GM12874 (cell line): Measurements from ENCODE around the gene NPBWR2.

Experiments
- TF ChIP-seq, protein P1 (sequence below): IDR thresholded peaks from 2 replicates; pipeline ENCODE4 v1.5.1; 2011; ENCODE audit warnings: low read depth, mild to moderate bottlenecking, control low read depth, low read length, moderate library complexity; ENCODE audit not compliant: insufficient read depth

NPBWR2 gene

DNA sequence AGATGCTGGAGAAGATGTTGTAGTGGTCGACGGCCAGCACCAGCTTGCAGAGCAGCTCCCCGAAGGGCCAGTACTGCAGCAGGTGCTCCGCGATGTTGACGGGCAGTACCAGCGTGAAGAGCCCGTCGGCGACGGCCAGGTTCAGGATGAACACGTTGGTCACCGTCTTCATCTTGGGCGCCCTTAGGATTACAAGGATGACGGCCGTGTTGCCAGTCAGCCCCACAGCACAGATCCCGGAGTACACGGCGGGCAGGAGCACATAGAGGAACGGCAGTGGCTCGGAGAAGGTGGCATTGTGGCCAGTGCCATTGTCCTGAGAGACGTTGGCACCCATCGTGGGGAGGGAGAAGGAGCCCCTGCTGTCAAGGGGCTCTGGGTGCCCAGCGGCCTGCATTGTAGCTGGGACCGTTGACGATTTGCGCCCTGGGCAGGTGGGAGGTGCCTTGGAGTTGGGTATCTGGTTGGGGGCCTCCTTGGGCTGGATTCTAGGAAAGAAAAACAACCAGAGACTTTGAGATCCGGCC is 867 bp downstream of the NPBWR2 start:
- TF ChIP-seq, protein P1, sequence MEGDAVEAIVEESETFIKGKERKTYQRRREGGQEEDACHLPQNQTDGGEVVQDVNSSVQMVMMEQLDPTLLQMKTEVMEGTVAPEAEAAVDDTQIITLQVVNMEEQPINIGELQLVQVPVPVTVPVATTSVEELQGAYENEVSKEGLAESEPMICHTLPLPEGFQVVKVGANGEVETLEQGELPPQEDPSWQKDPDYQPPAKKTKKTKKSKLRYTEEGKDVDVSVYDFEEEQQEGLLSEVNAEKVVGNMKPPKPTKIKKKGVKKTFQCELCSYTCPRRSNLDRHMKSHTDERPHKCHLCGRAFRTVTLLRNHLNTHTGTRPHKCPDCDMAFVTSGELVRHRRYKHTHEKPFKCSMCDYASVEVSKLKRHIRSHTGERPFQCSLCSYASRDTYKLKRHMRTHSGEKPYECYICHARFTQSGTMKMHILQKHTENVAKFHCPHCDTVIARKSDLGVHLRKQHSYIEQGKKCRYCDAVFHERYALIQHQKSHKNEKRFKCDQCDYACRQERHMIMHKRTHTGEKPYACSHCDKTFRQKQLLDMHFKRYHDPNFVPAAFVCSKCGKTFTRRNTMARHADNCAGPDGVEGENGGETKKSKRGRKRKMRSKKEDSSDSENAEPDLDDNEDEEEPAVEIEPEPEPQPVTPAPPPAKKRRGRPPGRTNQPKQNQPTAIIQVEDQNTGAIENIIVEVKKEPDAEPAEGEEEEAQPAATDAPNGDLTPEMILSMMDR, result no peak

DNA sequence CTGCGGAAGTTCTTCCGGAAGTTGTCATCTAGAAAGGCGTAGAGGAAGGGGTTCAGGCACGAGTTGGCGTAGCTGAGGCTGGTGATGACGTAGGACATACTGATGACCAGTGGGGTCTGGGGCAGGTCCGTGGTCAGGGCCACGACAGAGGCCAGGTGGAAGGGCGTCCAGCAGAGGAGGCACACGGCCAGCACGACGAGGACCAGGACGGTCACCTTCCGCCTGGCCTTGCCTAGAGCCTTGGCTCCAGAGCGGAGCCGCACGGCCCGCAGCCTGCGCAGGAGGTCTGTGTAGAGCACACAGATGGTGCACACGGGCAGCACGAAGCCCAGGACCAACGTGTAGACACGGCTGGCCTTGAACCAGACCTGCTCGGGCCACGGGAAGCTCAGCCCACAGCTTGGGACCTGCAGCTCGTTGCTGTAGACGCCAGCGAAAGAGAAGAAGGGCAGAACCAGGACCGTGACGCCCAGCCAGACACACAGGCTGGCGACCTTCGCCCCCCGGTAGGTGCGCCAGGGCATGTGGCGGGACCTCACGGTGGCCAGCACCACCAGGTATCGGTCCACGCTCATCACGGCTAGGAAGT is 1.4 kb downstream of the NPBWR2 start:
- TF ChIP-seq, protein P1, result no peak

DNA sequence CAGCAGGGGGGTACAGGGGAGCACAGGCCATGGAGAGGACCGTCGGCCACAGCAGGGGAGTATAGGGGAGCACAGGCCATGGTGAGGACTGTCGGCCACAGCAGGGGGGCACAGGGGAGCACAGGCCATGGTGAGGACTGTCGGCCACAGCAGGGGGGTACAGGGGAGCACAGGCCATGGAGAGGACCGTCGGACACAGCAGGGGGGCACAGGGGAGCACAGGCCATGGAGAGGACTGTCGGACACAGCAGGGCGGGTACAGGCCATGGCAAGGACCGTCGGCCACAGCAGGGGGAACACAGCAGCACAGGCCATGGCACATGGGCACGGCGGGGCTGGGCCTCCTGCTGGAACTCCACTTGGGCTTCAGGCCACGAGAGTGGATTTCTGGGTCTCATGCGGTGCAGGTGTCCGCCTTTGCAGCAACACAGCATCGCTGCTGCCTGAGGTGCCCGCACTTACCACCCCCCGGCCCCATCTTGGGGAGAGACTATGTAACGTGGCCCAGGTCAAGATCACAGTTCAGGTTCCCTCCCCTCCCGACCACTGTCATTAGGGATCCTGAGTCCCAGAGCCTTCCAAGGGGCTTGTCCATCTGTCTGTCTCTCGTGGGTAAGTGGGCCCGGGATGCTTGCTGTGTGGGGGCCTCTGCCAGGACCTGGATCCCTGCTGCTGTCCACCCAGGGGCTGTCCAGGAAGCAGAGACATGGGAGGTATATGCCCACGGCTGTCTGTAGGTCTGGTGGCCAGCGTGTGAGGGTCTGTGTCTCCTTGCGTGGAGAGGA is 2.5 kb downstream of the NPBWR2 start:
- TF ChIP-seq, protein P1, result no peak

DNA sequence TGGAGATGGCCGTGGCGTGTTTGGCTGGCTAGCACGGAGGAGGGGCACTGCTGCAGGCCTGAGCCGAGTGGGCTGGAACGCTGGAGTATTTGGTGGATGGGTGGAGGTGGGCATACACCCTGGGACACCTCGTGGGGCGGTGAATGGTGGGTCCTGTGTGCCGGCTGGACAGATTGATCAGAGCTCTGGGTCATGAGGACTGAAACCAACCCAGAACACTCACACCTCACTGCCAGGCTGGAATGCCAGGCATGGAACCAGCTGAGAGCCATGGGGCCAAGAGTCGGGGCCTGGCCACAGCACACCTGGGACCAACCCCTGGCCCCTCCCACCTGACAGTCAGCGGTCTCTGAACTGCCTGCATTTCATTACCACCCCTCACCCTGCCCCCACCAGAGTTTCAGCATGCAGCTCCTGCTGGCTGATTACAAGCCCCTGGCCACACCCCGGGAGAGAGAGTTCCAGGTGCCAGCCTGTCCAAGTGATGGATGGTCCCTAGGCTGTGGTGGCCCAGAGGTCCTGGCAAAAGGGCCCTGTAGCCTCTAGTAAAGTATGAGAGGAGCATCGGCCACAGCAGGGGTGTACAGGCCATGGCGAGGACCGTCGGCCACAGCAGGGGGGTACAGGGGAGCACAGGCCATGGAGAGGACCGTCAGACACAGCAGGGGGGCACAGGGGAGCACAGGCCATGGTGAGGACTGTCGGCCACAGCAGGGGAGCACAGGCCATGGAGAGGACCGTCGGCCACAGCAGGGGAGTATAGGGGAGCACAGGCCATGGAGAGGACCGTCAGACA is 3.3 kb downstream of the NPBWR2 start:
- TF ChIP-seq, protein P1, result no peak

DNA sequence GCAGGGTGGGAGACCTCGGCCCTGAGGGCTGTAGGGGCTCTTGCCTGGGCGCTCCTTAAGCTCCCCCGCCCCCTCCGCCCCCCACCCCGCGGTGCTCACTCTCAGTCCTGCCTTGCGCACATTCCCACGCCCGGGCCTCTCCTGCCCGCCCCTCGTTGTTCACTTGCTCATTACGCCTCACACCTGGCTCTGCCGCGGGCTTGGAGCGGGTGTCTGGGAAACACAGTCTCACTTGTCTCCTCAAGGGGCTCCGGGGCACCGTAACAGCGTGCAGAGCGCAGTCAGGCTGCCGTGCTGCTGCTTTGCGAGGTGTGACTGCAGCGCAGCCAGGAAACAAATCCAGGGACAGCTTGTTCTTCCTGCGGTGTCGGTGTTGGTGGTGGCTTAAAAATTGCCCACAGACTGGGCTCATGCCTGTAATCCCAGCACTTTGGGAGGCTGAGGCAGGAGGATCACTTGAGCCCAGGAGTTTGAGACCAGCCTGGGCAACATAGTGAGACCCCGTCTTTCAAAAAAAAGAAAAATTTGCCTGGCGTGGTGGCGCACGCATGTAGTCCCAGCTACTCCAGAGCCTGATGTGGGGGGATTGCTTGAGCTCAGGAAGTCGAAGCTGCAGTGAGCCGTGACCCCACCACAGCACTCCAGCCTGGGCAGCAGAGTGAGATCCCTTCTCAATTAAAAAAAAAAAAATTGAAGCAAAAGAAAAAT is 4.6 kb downstream of the NPBWR2 start:
- TF ChIP-seq, protein P1, result no peak

DNA sequence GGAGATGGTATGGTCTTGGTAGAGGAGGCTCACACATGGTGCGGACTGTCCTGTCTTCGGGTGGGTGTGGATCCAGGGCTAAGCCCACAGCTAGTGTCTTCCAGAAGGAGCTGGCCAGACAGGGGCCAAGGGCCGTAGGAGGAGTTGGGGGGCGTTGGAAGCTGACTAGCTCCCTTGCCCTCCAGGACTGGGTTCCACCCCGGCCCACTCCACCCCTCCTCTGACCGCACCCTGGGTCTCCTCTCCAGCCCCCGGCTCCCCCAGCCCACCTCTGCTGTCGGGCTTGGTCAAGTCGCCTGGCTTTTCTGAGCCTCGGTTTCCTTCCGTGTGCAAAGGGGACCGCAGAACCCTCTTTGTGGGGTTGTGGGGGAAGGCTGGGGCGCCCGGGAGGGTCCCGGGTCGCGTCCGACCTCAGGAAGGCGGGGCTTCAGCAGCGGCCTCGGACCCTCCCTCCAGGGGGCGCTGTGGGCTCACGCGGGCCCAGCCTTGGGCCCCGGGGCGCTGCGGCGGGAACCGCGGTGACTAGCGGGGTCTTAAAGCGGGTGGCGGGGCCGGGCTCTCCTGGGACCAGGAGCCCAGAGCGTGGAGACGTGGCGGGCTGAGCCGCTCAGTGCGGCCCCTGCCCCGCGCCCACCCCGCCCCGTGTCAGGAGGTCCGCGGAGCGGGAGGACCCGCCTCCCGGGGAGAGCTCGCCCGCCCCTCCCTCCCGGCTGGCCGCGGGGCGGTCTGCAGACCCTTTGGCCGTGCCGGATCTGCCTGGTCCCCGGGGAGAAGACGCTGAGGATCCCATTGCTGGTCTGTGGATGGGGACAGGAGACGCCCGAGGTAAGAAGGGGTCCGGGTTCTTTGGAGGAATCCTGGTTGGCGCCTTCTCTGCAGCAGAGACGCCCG is 5.4 kb downstream of the NPBWR2 start:
- TF ChIP-seq, protein P1, result peak; percentile 88
